ENCODE data around the gene CALML3.
"Not testable (repeated sequence)": the region's sequence is repeated elsewhere in the genome, so short reads cannot be mapped to it uniquely, and the experiment has no call there.

CALML3 gene

GRCh38 chr10:5524641-5525560 is at the start of gene CALML3:
Gene CALML3 (plus strand): TSS chr10:5524961. CDS start chr10:5525086, 125 bp downstream.
- DNase-seq (ENCODE audit: low spot score), result no peak

- DNase-seq (ENCODE audit: low spot score), result not testable (repeated sequence)
These were observed 49.7 kb upstream of the CALML3 start for GRCh38 chr10:5475088-5475487.

- not testable (repeated sequence) for DNase-seq (ENCODE audit: low spot score)
These were observed 48.6 kb upstream of the CALML3 start for GRCh38 chr10:5475974-5476807.

GRCh38 chr10:5476918-5477525 is 47.7 kb upstream of the CALML3 start:
- no peak for DNase-seq (ENCODE audit: low spot score)

GRCh38 chr10:5477948-5478693 is 46.6 kb upstream of the CALML3 start:
- DNase-seq (ENCODE audit: low spot score), result no peak

- DNase-seq (ENCODE audit: low spot score), result no peak
These were observed 46.0 kb upstream of the CALML3 start for GRCh38 chr10:5478694-5479305.

- DNase-seq (ENCODE audit: low spot score), result no peak
These were observed 45.1 kb upstream of the CALML3 start for GRCh38 chr10:5479481-5480161.

GRCh38 chr10:5480162-5480941 is 44.4 kb upstream of the CALML3 start:
- no peak for DNase-seq (ENCODE audit: low spot score)

GRCh38 chr10:5481121-5481520 is 43.6 kb upstream of the CALML3 start:
- no peak for DNase-seq (ENCODE audit: low spot score)

- no peak for DNase-seq (ENCODE audit: low spot score)
These were observed 42.7 kb upstream of the CALML3 start for GRCh38 chr10:5482016-5482415.

- DNase-seq (ENCODE audit: low spot score), result no peak
These were observed 40.6 kb upstream of the CALML3 start for GRCh38 chr10:5484205-5484604.

GRCh38 chr10:5485290-5485689 is 39.5 kb upstream of the CALML3 start:
- no peak for DNase-seq (ENCODE audit: low spot score)

GRCh38 chr10:5485948-5486852 is 38.6 kb upstream of the CALML3 start:
- no peak for DNase-seq (ENCODE audit: low spot score)

- no peak for DNase-seq (ENCODE audit: low spot score)
These were observed 37.9 kb upstream of the CALML3 start for GRCh38 chr10:5486853-5487235.

GRCh38 chr10:5488272-5489161 is 36.2 kb upstream of the CALML3 start:
- no peak for DNase-seq (ENCODE audit: low spot score)

- DNase-seq (ENCODE audit: low spot score), result no peak
These were observed 34.7 kb upstream of the CALML3 start for GRCh38 chr10:5490032-5490431.

GRCh38 chr10:5490698-5491464 is 33.9 kb upstream of the CALML3 start:
- no peak for DNase-seq (ENCODE audit: low spot score)
